Measurements from ENCODE around the gene METRNL. TPM values are rescaled to one million over a fixed set of nuclear protein-coding genes. Genes with fewer than 3 reads are reported as not detected.

METRNL gene
- total RNA-seq, 1 donor from 2014 or later = 50.8 TPM

DNA sequence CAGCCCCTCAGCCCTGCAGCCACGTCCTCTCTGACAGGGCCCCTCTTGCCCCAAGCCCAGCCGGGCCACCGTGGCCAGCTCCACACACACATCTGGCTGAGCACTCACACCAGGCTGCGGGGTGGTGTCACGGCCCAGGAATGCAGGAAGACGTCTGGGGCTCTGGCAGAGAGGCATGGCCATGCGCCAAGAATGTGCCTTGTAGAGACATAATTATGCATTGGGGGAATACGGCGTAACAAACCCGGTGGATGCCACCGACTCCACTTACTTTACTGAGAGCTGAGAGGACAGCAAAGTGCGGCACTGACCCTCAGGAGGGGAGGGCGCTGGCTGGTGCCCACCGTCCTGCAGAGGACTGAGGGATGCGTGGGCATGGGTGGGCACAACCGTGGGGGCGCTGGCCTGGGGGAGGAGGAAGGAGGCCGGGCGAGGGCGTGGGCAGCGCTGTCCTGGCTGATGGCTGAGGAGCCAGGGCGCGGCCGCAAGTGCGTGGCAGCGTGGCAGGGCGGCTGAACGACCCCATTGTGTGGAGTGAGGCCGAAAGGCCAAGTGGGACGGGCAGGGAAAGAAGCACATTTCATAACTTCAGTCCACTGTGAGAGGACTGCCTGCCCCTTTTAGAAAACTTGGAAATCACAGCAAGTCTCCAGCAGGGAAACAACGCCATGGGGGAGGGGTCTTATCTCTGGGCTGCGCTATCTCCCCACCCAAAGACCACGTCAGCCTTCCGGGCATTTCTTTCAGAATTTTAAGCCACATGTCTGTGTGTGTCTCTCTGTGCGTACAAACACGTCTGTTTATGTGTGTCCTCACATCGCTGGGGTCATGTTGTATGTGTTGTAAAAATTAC lies 30.6 kb downstream of the METRNL start:
- H3K36me3 ChIP-seq (ENCODE audit: control insufficient read depth, insufficient read depth, low read length) = no peaks in the 10 kb centered on the region
- TF ChIP-seq, protein P1, sequence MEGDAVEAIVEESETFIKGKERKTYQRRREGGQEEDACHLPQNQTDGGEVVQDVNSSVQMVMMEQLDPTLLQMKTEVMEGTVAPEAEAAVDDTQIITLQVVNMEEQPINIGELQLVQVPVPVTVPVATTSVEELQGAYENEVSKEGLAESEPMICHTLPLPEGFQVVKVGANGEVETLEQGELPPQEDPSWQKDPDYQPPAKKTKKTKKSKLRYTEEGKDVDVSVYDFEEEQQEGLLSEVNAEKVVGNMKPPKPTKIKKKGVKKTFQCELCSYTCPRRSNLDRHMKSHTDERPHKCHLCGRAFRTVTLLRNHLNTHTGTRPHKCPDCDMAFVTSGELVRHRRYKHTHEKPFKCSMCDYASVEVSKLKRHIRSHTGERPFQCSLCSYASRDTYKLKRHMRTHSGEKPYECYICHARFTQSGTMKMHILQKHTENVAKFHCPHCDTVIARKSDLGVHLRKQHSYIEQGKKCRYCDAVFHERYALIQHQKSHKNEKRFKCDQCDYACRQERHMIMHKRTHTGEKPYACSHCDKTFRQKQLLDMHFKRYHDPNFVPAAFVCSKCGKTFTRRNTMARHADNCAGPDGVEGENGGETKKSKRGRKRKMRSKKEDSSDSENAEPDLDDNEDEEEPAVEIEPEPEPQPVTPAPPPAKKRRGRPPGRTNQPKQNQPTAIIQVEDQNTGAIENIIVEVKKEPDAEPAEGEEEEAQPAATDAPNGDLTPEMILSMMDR (IDR thresholded peaks at IDR 0.05; ENCODE audit: insufficient read depth, low read length, severe bottlenecking) = no peak
- peak; percentile 85 for DNase-seq (ENCODE audit: low read depth)
- H3K27me3 ChIP-seq (ENCODE audit: control insufficient read depth, insufficient read depth, low read length) = peaks cover 14% of the 10 kb centered on the region
- FAIRE-seq = no peak
- H3K4me3 ChIP-seq (ENCODE audit: low read depth, low read length) = peak overlapping the region; percentile 24

- DNase-seq (ENCODE audit: low read depth) (no peak), FAIRE-seq (no peak)
- Histone ChIP-seq H3K36me3 (ENCODE audit: control insufficient read depth, insufficient read depth, low read length) (no peaks in the 10 kb centered on the region), H3K4me3 (ENCODE audit: low read depth, low read length) (no peak overlapping the region), H3K27me3 (ENCODE audit: control insufficient read depth, insufficient read depth, low read length) (peaks cover 12% of the 10 kb centered on the region)
- TF ChIP-seq, protein P1 (IDR thresholded peaks at IDR 0.05; ENCODE audit: insufficient read depth, low read length, severe bottlenecking) = no peak
Observed at GRCh38 chr17:83110735-83111134, 31.3 kb downstream of the METRNL start.

DNA sequence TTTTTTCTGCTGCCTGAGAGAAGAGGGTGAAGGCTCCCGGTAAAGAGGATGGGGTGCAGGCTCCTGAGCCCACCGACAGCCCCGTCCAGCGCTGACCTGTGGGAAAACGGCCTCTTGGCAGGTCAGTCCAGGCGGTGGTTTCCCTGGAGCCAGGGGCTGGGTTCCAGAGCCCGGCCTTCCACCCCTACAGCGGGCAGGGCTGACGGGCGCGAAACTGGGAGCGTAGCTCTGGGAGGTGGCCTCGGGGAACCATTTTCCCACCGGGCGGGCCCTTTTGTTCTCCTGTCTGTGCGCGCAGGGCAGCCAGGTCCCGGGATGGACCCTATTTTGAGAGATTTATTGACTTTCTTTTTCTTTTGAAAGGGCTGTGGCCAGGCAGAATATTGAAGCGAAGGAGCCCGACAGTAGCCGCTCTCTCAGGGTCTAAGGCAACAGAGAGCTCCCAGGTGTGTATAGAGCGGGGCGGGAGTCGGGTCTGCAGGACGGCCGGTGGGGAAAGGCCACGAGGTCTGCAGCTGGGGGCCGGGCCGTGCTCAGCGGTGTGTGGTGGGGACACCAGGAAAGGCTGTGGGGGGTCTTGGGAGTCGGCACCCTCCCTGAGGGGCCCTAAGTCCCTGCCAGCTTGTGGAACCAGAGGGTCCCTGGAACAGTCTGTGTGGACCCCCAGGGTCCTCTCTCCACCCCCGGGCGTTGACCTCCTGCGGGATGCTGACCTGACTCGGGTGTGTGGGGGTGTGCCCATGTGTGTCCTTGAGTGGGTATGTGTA lies 32.3 kb downstream of the METRNL start:
- H3K36me3 ChIP-seq (ENCODE audit: control insufficient read depth, insufficient read depth, low read length) = no peaks in the 10 kb centered on the region
- FAIRE-seq (no peak), DNase-seq (ENCODE audit: low read depth) (no peak)
- no peak overlapping the region for H3K4me3 ChIP-seq (ENCODE audit: low read depth, low read length)
- TF ChIP-seq, protein P1 (IDR thresholded peaks at IDR 0.05; ENCODE audit: insufficient read depth, low read length, severe bottlenecking) = no peak
- peaks cover 12% of the 10 kb centered on the region for H3K27me3 ChIP-seq (ENCODE audit: control insufficient read depth, insufficient read depth, low read length)

DNA sequence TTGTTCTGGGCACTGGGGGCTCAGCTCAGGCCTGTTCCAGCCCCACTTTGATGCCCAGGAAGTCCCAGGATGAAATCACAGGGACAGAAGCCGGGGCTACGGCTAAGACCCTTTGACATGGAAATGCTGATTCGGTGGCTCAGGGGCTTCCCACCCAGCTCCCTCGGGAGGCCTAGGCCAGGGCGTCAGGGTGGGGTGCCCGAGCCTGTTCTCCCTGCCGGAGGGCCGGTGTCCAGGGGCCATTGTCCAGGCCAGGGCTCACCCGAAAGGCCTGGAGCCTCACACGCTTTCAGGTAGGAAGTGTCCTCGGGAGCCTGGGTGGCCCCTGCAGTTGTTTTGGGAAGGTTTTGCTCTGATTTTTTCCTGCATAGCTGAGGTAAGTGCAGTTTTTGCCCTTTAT lies 34.0 kb downstream of the METRNL start:
- H3K27me3 ChIP-seq (ENCODE audit: control insufficient read depth, insufficient read depth, low read length) = peaks cover 11% of the 10 kb centered on the region
- TF ChIP-seq, protein P1 (IDR thresholded peaks at IDR 0.05; ENCODE audit: insufficient read depth, low read length, severe bottlenecking) = no peak
- no peak overlapping the region for H3K4me3 ChIP-seq (ENCODE audit: low read depth, low read length)
- DNase-seq (ENCODE audit: low read depth) (no peak), FAIRE-seq (no peak)
- no peaks in the 10 kb centered on the region for H3K36me3 ChIP-seq (ENCODE audit: control insufficient read depth, insufficient read depth, low read length)

DNA sequence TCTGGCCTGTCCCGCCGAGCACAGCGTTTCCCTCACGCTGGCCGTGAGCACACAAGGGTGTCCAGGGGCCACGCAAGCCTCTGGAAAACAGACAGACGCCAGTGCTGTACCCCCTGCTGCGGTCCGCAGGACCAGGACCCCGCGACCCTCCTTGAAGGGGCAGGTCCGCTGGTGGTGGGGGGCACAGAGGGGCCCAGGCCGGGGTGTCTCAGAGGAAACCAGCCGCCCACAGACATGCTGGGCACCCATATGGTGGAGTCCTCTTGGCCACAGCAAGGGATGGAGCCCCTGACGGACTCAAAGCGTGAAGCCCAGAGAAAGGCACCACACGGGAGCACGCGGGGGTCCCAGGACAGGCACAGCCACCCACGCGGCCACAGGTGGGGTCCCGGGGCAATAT lies 34.4 kb downstream of the METRNL start:
- H3K36me3 ChIP-seq (ENCODE audit: control insufficient read depth, insufficient read depth, low read length) = no peaks in the 10 kb centered on the region
- no peak for DNase-seq (ENCODE audit: low read depth)
- peaks cover 8% of the 10 kb centered on the region for H3K27me3 ChIP-seq (ENCODE audit: control insufficient read depth, insufficient read depth, low read length)
- FAIRE-seq = no peak
- H3K4me3 ChIP-seq (ENCODE audit: low read depth, low read length) = no peak overlapping the region
- TF ChIP-seq, protein P1 (IDR thresholded peaks at IDR 0.05; ENCODE audit: insufficient read depth, low read length, severe bottlenecking) = no peak
